CD4-positive, alpha-beta T cell treated with Interleukin-15 for 4 hours (primary cell): ENCODE measurements around the gene RGS10.
"Not testable (repeated sequence)": the region's sequence is repeated elsewhere in the genome, so short reads cannot be mapped to it uniquely, and the experiment has no call there.

Source experiments
- DNase-seq: peaks from one replicate; pipeline ENCODE4 v3.0.0-alpha.2; 2020; ENCODE audit warnings: low spot score

Gene RGS10

GRCh38 chr10:119542357-119542987, at the start of gene RGS10:
Gene RGS10, minus strand, starts transcription at chr10:119542719. Its CDS starts 81 bp downstream, at chr10:119542638.
- peak; percentile 84 for DNase-seq

GRCh38 chr10:119588071-119588470, 45.6 kb upstream of the RGS10 start:
- no peak for DNase-seq

GRCh38 chr10:119578355-119578754, 35.8 kb upstream of the RGS10 start:
- DNase-seq, result no peak

GRCh38 chr10:119575991-119576390, 33.5 kb upstream of the RGS10 start:
- DNase-seq, result peak; percentile 21

- DNase-seq, result peak; percentile 47
Measured at GRCh38 chr10:119575506-119575905, 33.0 kb upstream of the RGS10 start.

GRCh38 chr10:119567978-119568377, 25.5 kb upstream of the RGS10 start:
- DNase-seq, result no peak

- no peak for DNase-seq
Measured at GRCh38 chr10:119562097-119562496, 19.6 kb upstream of the RGS10 start.

GRCh38 chr10:119559511-119559910, 17.0 kb upstream of the RGS10 start:
- not testable (repeated sequence) for DNase-seq

GRCh38 chr10:119556081-119556480, 13.6 kb upstream of the RGS10 start:
- DNase-seq, result not testable (repeated sequence)

- no peak for DNase-seq
Measured at GRCh38 chr10:119555178-119555784, 12.8 kb upstream of the RGS10 start.

- DNase-seq, result no peak
Measured at GRCh38 chr10:119550827-119551226, 8.3 kb upstream of the RGS10 start.

GRCh38 chr10:119549247-119549999, 6.9 kb upstream of the RGS10 start:
- DNase-seq, result no peak

GRCh38 chr10:119546009-119546408, 3.5 kb upstream of the RGS10 start:
- DNase-seq, result no peak

GRCh38 chr10:119545310-119545709, 2.8 kb upstream of the RGS10 start:
- DNase-seq, result no peak

- no peak for DNase-seq
Measured at GRCh38 chr10:119543814-119544642, 1.5 kb upstream of the RGS10 start.

- DNase-seq, result peak; percentile 64
Measured at GRCh38 chr10:119542988-119543813, 682 bp upstream of the RGS10 start.

GRCh38 chr10:119541459-119542356, 811 bp downstream of the RGS10 start:
- DNase-seq, result peak; percentile 25

- no peak for DNase-seq
Measured at GRCh38 chr10:119541046-119541445, 1.5 kb downstream of the RGS10 start.

GRCh38 chr10:119540038-119540437, 2.5 kb downstream of the RGS10 start:
- DNase-seq, result no peak

GRCh38 chr10:119539359-119539825, 3.1 kb downstream of the RGS10 start:
- DNase-seq, result no peak
